ENCODE results near the gene SELPLG. TPM values are rescaled to one million over a fixed set of nuclear protein-coding genes. Genes with fewer than 3 reads are reported as not detected.
A peak's percentile ranks its signal among the peaks of the same experiment; 100 is the strongest.

SELPLG gene
- total RNA-seq, 4 donors from 2014 or later, result 3.6 to 12.4 (median 5.5) TPM

DNA sequence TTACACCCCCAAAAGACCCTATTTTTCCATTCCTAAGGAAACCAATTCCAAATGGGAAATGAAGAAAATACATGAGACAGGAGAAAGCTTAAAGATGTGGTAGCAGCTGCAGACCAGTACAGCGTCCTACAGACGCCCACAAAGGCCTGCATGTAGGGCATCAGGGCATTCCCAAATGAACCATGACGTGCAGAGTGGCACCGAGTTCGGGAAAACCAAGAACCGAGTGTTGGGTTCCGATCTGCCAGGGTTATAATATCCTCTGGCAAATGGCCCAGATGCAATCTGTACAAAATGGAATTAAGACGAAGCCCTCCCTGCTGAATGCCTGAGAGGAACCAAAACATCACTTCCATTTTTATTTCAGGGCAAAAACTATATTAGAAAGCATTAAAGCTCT, 34.4 kb upstream of the SELPLG start:
- Histone ChIP-seq H3K27ac (peak overlapping the region; percentile 9 to 88 (median 78)), H3K4me1 (peaks cover 43 to 94% (median 44%) of the 10 kb centered on the region in 3 donors), H3K36me3 (peaks cover 0 to 3% of the 10 kb centered on the region in 2 donors), H3K27me3 (no peaks in the 10 kb centered on the region), H3K9me3 (no peaks in the 10 kb centered on the region), H3K4me3 (no peak overlapping the region)
- 45 to 68% methylated on average over 3 to 8 of the region's 8 CpGs for WGBS, 2 donors (ENCODE audit: low coverage in 1 of 2)
- ATAC-seq, result no peak
- no peak for TF ChIP-seq POLR2A (IDR thresholded peaks at IDR 0.05)
- no peak for TF ChIP-seq EP300 (IDR thresholded peaks at IDR 0.05)
- no peak for TF ChIP-seq POLR2AphosphoS5 (IDR thresholded peaks at IDR 0.05)
- TF ChIP-seq, protein P1, sequence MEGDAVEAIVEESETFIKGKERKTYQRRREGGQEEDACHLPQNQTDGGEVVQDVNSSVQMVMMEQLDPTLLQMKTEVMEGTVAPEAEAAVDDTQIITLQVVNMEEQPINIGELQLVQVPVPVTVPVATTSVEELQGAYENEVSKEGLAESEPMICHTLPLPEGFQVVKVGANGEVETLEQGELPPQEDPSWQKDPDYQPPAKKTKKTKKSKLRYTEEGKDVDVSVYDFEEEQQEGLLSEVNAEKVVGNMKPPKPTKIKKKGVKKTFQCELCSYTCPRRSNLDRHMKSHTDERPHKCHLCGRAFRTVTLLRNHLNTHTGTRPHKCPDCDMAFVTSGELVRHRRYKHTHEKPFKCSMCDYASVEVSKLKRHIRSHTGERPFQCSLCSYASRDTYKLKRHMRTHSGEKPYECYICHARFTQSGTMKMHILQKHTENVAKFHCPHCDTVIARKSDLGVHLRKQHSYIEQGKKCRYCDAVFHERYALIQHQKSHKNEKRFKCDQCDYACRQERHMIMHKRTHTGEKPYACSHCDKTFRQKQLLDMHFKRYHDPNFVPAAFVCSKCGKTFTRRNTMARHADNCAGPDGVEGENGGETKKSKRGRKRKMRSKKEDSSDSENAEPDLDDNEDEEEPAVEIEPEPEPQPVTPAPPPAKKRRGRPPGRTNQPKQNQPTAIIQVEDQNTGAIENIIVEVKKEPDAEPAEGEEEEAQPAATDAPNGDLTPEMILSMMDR (IDR thresholded peaks at IDR 0.05), result no peak

- H3K9me3 ChIP-seq, result no peaks in the 10 kb centered on the region
- H3K36me3 ChIP-seq, result no peaks in the 10 kb centered on the region
- TF ChIP-seq POLR2A (IDR thresholded peaks at IDR 0.05) (no peak), POLR2AphosphoS5 (IDR thresholded peaks at IDR 0.05) (no peak), EP300 (IDR thresholded peaks at IDR 0.05) (no peak)
- TF ChIP-seq, protein P1 (IDR thresholded peaks at IDR 0.05), result no peak
- WGBS, 2 donors (ENCODE audit: low coverage in 1 of 2), result 40% methylated on average over 1 of the region's 2 CpGs; no CpG with 5 or more reads in 1 of the 2 donors
- H3K27me3 ChIP-seq, result no peaks in the 10 kb centered on the region
- H3K4me1 ChIP-seq, result peaks cover 43 to 90% (median 44%) of the 10 kb centered on the region in 3 donors
- H3K27ac ChIP-seq, result peak overlapping the region in 3 of 4 donors; percentile 69 to 88 (median 87)
- H3K4me3 ChIP-seq, result no peak overlapping the region
- ATAC-seq, result no peak
These were observed 33.7 kb upstream of the SELPLG start for GRCh38 chr12:108667349-108667748.

GRCh38 chr12:108666401-108666881, 32.7 kb upstream of the SELPLG start:
- H3K36me3 ChIP-seq, result peaks cover 0 to 6% of the 10 kb centered on the region in 2 donors
- H3K27me3 ChIP-seq, result no peaks in the 10 kb centered on the region
- no peak for ATAC-seq
- H3K4me3 ChIP-seq, result no peak overlapping the region
- TF ChIP-seq POLR2AphosphoS5 (IDR thresholded peaks at IDR 0.05) (no peak), EP300 (IDR thresholded peaks at IDR 0.05) (no peak), POLR2A (IDR thresholded peaks at IDR 0.05) (no peak)
- TF ChIP-seq, protein P1 (IDR thresholded peaks at IDR 0.05), result no peak
- H3K27ac ChIP-seq, result peak overlapping the region; percentile 85 to 100 (median 88)
- peaks cover 43 to 90% (median 44%) of the 10 kb centered on the region in 3 donors for H3K4me1 ChIP-seq
- no peaks in the 10 kb centered on the region for H3K9me3 ChIP-seq
- WGBS, 2 donors (ENCODE audit: low coverage in 1 of 2), result 0 to 19% methylated on average over 1 to 3 of the region's 3 CpGs

DNA sequence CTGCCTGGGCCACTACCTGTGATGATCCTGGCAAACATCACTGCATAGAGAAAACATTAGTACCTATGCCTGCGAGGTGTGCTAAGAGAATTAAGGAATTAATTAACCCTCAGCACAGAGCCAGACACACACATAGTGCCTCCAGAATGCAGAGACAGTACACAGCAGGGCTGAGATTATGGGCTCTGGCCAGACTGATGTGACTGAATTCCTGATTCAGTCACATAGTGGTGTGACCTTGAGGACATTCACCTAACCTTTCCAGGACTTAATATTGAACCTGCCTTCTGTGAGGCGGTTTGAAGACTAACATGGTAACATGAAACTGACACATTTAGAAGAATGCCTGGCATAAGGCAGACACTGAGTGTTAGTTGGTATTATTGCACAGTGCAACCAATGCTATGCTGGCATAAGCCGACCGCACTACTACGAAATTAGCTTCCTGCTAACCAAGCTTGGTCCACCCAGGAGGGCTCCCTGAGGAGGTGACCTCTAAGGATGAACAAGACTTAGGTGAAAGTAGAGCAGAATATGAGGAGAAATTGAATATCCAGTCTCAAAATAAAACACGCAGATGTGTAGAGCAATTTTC, 32.0 kb upstream of the SELPLG start:
- WGBS, 2 donors (ENCODE audit: low coverage in 1 of 2), result 46 to 50% methylated on average over 5 to 6 of the region's 6 CpGs
- Histone ChIP-seq H3K4me1 (peaks cover 43 to 89% (median 44%) of the 10 kb centered on the region in 3 donors), H3K4me3 (no peak overlapping the region), H3K27me3 (no peaks in the 10 kb centered on the region), H3K9me3 (no peaks in the 10 kb centered on the region), H3K27ac (peak overlapping the region; percentile 85 to 100 (median 88)), H3K36me3 (peaks cover 0 to 12% of the 10 kb centered on the region in 2 donors)
- no peak for TF ChIP-seq POLR2AphosphoS5 (IDR thresholded peaks at IDR 0.05)
- TF ChIP-seq, protein P1 (IDR thresholded peaks at IDR 0.05), result no peak
- no peak for TF ChIP-seq POLR2A (IDR thresholded peaks at IDR 0.05)
- TF ChIP-seq EP300 (IDR thresholded peaks at IDR 0.05), result no peak
- no peak for ATAC-seq

Data from gastroesophageal sphincter (tissue), 4 donors.